HepG2 (cell line): ENCODE data around the gene HAGH. TPM values are rescaled to one million over a fixed set of nuclear protein-coding genes. Genes with fewer than 3 reads are reported as not detected.
A peak's percentile ranks its signal among the peaks of the same experiment; 100 is the strongest.

Source experiments
- ARNT2 ChIP-seq: sonication (generic); formaldehyde crosslinking; IDR thresholded peaks from 2 replicates; pipeline ENCODE4 v1.8.0; 2022; ENCODE audit warnings: mild to moderate bottlenecking, low read depth, missing genetic modification reagents, moderate library complexity
- ELF1 ChIP-seq: sonication (generic); formaldehyde crosslinking; IDR thresholded peaks from 2 replicates; pipeline ENCODE4 v1.4.0; 2020; ENCODE audit warnings: missing genetic modification reagents
- GPN1 ChIP-seq: sonication (generic); formaldehyde crosslinking; IDR thresholded peaks from 2 replicates; pipeline ENCODE4 v1.5.1; 2020; ENCODE audit warnings: missing genetic modification reagents, borderline replicate concordance
- HNRNPH1 ChIP-seq: fragments of 200-400 bp; formaldehyde crosslinking; optimal IDR thresholded peaks from 2 replicates; pipeline ENCODE3; 2017; ENCODE audit warnings: mild to moderate bottlenecking, low read depth, low read length
- HOXA3 ChIP-seq: sonication (generic); formaldehyde crosslinking; IDR thresholded peaks from 2 replicates; pipeline ENCODE4 v1.5.0; 2020; ENCODE audit warnings: missing genetic modification reagents
- NR2F2 ChIP-seq: IDR thresholded peaks from 2 replicates; pipeline ENCODE4 v1.6.1; 2012; ENCODE audit warnings: low read depth, inconsistent platforms, borderline replicate concordance
- POGZ ChIP-seq: sonication (generic); formaldehyde crosslinking; IDR thresholded peaks from 2 replicates; pipeline ENCODE4 v1.4.0; 2020; ENCODE audit warnings: mild to moderate bottlenecking, missing genetic modification reagents
- POLR2AphosphoS5 ChIP-seq: IDR thresholded peaks from 2 replicates; pipeline ENCODE4 v1.6.1; 2012; ENCODE audit warnings: low read depth, low read length
- TP53 ChIP-seq: sonication (generic); formaldehyde crosslinking; conservative IDR thresholded peaks from 2 replicates; pipeline ENCODE4 v1.4.0; 2020; ENCODE audit warnings: missing genetic modification reagents
- ZFP1 ChIP-seq: IDR thresholded peaks from 2 replicates; pipeline ENCODE4 v1.6.1; 2016
- ZNF33B ChIP-seq: sonication (generic); formaldehyde crosslinking; IDR thresholded peaks from 2 replicates; pipeline ENCODE4 v1.5.1; 2020; ENCODE audit warnings: mild to moderate bottlenecking, missing genetic modification reagents
- ZNF883 ChIP-seq: sonication (generic); formaldehyde crosslinking; IDR thresholded peaks from 2 replicates; pipeline ENCODE4 v1.5.1; 2020; ENCODE audit warnings: mild to moderate bottlenecking, missing genetic modification reagents; ENCODE audit errors: not compliant biosample characterization
- ZSCAN9 ChIP-seq: IDR thresholded peaks from 2 replicates; pipeline ENCODE4 v1.6.1; 2016; ENCODE audit warnings: borderline replicate concordance
- polyA plus RNA-seq, 8 experiments: library from polyadenylated mRNA; depleted of rRNA in 3 of 8; stranded (reverse) in 7 of 8; unstranded in 1 of 8; fragments of >200 nt; fragmentation: Illumina TruSeq in 4 of 8; extraction: Trizol in 4 of 8; gene quantifications; 2 replicates each; pipeline versions ENCODE4 v1.2.1 to v1.2.3, GENCODE V29; 2011 to 2016; ENCODE audit warnings: low read depth in 4 of 8, missing spikeins in 1 of 8, mixed read lengths in 1 of 8; ENCODE audit not compliant: insufficient read depth in 1 of 8
- total RNA-seq, 5 experiments: library from RNA; depleted of rRNA; stranded (reverse); fragments of >200 nt; fragmentation: Illumina TruSeq; extraction: Trizol; gene quantifications; 2 replicates each; pipeline ENCODE4 v1.2.3, GENCODE V29; 2016; ENCODE audit warnings: low read depth in 1 of 5
- TF ChIP-seq, protein P1 (sequence below): sonication (generic); formaldehyde crosslinking; IDR thresholded peaks from 2 replicates; pipeline ENCODE4 v1.5.0; 2020; ENCODE audit warnings: missing genetic modification reagents, mild to moderate bottlenecking, borderline replicate concordance
- TF ChIP-seq, protein P2 (sequence below): sonication (generic); formaldehyde crosslinking; IDR thresholded peaks from 2 replicates; pipeline ENCODE4 v1.4.0; 2020; ENCODE audit warnings: missing genetic modification reagents
- TF ChIP-seq, protein P3 (sequence below), 2 experiments: sonication (generic) in 1 of 2; formaldehyde crosslinking in 1 of 2; IDR thresholded peaks; 2 replicates each; pipeline versions ENCODE4 v1.6.1 to v1.9.0; 2014 to 2022; ENCODE audit warnings: antibody characterized with exemption in 1 of 2, borderline replicate concordance in 1 of 2, inconsistent platforms in 1 of 2, low read depth in 1 of 2, missing genetic modification reagents in 1 of 2
- TF ChIP-seq, protein P4 (sequence below): IDR thresholded peaks from 2 replicates; pipeline ENCODE4 v1.6.1; 2016; ENCODE audit warnings: mild to moderate bottlenecking

The HAGH gene
- total and polyA plus RNA-seq, 2 of the 13 experiments (the other 11 are each of a cell fraction or from before 2014, with no cell fraction given) = 70.4 to 95.4 TPM

DNA sequence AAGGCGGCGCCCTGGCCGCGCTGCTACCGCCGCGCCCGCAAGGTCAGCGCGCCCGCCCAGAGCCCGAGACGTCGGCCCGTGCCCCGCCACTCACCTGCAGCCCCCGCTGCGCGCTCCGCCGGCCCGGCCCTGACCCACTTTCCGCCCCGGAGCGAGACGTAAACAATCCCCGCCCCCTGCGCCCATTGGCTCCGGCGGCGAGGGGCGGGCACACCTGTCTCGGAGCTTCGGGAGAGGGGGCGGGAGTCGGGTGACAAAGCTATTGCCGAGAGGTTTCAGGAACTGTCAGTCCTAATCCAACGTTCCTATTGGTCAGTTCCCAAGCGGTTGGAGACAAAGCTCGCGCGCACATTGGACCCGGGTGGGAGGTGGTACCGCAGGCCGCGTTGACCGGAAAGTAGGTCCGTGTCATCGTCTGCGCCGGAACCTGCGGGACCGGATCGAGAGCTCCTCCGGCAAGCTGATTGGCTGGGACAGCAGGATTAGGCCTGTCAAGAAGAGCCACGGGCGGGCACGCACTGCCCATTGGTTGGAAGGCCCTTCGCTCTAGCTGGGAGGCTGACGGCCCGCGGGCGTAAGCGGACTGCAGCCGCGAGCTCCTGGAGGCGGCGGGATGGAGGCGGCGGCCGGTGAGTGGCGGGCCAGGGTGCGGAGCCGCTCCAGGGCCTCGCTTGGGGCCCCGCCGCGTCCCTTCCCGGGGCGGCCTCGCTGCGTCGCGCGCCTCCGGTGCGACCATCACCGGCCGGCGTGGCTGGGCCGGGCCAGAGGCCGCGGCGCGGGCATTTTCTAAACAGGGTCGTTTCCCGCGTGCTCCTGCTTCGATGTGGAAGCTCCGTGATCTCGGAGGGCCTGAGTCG is 44.0 kb downstream of the HAGH start, which contains the start of the genes NUBP2 and SPSB3 (continued):
- TF ChIP-seq, protein P1, sequence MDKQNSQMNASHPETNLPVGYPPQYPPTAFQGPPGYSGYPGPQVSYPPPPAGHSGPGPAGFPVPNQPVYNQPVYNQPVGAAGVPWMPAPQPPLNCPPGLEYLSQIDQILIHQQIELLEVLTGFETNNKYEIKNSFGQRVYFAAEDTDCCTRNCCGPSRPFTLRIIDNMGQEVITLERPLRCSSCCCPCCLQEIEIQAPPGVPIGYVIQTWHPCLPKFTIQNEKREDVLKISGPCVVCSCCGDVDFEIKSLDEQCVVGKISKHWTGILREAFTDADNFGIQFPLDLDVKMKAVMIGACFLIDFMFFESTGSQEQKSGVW (CRISPR knock-in tag) = no peak
- TF ChIP-seq ZFP1 = no peak
- TF ChIP-seq NR2F2 = no peak; the same call in 1 of the 2 replicates
- TF ChIP-seq HOXA3 (CRISPR knock-in tag) = peak; percentile 94
- TF ChIP-seq ELF1 (CRISPR knock-in tag) = peak; percentile 85
- TF ChIP-seq POLR2AphosphoS5 = no peak; the same call in 1 of the 2 replicates
- no peak for TF ChIP-seq GPN1 (CRISPR knock-in tag)
- TF ChIP-seq HNRNPH1 = no peak
- TF ChIP-seq ARNT2 (CRISPR knock-in tag) = no peak
- no peak for TF ChIP-seq TP53
- TF ChIP-seq, protein P2, sequence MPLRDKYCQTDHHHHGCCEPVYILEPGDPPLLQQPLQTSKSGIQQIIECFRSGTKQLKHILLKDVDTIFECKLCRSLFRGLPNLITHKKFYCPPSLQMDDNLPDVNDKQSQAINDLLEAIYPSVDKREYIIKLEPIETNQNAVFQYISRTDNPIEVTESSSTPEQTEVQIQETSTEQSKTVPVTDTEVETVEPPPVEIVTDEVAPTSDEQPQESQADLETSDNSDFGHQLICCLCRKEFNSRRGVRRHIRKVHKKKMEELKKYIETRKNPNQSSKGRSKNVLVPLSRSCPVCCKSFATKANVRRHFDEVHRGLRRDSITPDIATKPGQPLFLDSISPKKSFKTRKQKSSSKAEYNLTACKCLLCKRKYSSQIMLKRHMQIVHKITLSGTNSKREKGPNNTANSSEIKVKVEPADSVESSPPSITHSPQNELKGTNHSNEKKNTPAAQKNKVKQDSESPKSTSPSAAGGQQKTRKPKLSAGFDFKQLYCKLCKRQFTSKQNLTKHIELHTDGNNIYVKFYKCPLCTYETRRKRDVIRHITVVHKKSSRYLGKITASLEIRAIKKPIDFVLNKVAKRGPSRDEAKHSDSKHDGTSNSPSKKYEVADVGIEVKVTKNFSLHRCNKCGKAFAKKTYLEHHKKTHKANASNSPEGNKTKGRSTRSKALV = no peak
- TF ChIP-seq, protein P3, sequence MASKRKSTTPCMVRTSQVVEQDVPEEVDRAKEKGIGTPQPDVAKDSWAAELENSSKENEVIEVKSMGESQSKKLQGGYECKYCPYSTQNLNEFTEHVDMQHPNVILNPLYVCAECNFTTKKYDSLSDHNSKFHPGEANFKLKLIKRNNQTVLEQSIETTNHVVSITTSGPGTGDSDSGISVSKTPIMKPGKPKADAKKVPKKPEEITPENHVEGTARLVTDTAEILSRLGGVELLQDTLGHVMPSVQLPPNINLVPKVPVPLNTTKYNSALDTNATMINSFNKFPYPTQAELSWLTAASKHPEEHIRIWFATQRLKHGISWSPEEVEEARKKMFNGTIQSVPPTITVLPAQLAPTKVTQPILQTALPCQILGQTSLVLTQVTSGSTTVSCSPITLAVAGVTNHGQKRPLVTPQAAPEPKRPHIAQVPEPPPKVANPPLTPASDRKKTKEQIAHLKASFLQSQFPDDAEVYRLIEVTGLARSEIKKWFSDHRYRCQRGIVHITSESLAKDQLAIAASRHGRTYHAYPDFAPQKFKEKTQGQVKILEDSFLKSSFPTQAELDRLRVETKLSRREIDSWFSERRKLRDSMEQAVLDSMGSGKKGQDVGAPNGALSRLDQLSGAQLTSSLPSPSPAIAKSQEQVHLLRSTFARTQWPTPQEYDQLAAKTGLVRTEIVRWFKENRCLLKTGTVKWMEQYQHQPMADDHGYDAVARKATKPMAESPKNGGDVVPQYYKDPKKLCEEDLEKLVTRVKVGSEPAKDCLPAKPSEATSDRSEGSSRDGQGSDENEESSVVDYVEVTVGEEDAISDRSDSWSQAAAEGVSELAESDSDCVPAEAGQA (IDR thresholded peaks at IDR 0.05; ENCODE audit: low read depth) = peak; percentile 89
- TF ChIP-seq, protein P3 (CRISPR knock-in tag; IDR thresholded peaks at IDR 0.05; ENCODE audit: borderline replicate concordance) = no peak
- no peak; the same call in 1 of the 2 replicates for TF ChIP-seq POGZ
- no peak for TF ChIP-seq ZNF33B (CRISPR knock-in tag)
- no peak for TF ChIP-seq ZSCAN9 (CRISPR knock-in tag)
- TF ChIP-seq ZNF883 (CRISPR knock-in tag) = no peak
- TF ChIP-seq, protein P4, sequence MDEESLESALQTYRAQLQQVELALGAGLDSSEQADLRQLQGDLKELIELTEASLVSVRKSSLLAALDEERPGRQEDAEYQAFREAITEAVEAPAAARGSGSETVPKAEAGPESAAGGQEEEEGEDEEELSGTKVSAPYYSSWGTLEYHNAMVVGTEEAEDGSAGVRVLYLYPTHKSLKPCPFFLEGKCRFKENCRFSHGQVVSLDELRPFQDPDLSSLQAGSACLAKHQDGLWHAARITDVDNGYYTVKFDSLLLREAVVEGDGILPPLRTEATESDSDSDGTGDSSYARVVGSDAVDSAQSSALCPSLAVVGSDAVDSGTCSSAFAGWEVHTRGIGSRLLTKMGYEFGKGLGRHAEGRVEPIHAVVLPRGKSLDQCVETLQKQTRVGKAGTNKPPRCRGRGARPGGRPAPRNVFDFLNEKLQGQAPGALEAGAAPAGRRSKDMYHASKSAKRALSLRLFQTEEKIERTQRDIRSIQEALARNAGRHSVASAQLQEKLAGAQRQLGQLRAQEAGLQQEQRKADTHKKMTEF = peak; percentile 27; the same call in 1 of the 2 replicates
